GM20000 (cell line): ENCODE data around the gene COBLL1.
A peak's percentile ranks its signal among the peaks of the same experiment; 100 is the strongest.

Source experiments
- DNase-seq: peaks from one replicate; pipeline ENCODE4 v3.0.0; 2012; ENCODE audit warnings: low spot score
- CTCF ChIP-seq: IDR thresholded peaks from 2 replicates; pipeline ENCODE4 v1.5.1; 2012; ENCODE audit warnings: mild to moderate bottlenecking, control low read depth; ENCODE audit errors: extremely low read depth, missing control alignments

Gene COBLL1

DNA sequence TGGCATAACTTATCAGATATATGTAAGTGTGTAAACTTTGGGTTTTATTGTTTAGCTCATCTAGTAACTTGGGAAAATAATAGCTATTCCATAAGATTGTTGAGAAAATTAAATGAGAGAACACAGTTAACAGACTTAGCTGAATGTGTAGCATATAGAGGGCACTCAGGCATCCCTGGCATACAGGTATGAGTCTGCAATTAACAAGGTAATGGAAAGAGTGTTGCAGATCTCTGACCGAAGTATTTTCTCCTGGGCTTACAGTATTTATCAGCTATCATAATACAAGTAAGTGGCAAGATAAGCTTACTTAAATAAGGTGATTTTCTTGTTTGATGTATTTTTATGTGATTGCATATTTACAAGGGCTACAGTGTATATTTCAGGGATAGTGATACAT is 7.9 kb upstream of the COBLL1 start:
- no peak for DNase-seq
- no peak for TF ChIP-seq CTCF

DNA sequence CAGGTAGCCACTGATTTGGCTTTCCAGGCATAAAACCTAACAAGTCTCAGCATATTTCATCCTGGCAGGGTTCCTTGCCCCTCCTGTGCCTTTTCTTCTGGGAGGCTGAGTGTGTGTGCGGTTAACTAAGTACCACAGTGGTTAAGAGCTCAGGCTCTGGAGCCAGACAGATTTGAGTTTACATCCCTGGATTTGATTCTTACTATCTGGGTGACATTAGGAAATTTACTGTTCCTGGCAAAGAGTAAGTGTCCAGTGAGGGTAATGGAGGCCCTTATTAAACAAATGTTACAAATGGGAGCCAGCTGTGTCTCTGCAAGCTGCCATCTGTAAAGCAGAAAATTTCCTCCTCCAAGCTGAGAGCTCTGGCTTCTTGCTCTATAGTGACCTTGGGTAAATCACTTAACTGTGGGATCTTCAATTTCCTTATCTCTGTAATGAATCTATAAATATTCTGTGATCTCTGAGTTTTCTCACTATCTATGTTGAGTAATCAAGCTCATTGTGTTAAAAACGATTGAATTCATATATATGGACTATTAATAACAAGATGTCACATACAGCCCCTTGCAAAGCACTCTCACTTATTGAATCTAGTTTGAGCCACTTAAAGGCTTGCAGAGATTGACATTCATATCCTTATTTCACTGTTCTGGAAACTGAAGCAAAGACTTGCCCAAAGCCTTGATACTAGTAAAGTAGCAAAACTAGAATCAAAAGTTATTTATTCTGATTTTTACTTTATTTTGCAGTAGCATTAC is 6.5 kb upstream of the COBLL1 start:
- TF ChIP-seq CTCF, result no peak
- DNase-seq, result no peak

DNA sequence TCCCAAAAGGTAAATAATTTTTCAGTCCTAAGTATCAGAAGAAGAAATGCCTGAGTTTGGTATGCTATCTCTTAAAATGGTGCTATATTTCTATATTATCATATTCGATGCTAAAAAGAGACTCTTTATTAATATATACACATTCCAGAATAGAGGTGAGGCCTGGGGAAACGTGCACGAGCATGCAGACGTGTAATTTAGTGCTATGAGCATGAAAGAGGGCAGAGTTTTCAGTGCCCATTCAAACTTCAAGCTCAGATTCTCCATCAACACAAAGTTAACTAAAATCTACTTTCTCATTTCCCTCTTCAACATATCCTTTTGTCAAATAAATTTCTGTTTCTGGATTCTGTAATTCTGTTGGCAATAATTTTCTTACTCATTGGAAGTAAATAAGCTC is 5.7 kb upstream of the COBLL1 start:
- no peak for TF ChIP-seq CTCF
- no peak for DNase-seq

DNA sequence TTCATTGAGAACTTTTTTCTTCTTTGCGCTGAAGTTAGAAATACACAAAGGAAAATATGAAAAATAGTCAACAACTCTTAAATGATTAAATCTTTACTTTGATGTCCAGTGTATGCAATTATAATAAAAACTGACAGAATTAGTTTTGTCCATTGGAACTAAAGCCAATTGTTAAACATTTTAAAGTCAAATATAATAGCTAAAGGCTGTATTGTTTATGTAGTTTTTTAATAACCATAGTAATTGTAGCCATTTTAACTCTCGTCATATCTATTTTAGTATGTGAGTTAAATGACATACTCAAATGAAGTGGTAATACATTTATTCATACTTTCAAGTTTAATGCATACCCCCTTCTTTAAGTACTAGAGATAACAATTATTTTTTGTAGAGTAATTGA is 4.7 kb upstream of the COBLL1 start:
- no peak for TF ChIP-seq CTCF
- no peak for DNase-seq

DNA sequence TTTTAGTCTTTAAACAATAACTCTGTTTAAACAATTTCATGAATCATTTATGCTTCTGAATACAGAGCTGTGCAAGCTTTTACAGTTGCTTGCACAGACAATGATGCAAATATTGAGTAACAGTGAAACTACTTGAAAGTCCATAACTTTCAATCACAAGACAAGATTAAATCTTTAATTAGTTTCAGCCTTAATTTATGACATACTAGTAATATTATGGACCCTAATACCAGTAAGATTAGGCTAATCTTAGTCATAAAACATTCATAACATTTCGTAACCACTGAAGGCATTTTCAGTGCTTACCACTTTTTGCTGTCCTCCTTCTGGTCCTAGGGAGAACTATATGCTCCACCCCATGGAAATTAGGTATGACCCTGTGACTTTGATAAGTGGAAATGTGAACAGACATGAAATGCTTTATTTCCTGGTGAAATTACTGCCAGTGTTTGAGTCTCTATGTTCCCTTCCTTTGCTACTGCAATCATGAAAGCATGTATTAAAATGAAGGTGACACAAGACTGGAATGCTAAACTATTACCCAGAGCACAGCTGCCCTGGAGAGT is 1.8 kb upstream of the COBLL1 start:
- no peak for TF ChIP-seq CTCF
- no peak for DNase-seq

- no peak for TF ChIP-seq CTCF
- no peak for DNase-seq
These were observed 972 bp upstream of the COBLL1 start for GRCh38 chr2:164842624-164842966.

DNA sequence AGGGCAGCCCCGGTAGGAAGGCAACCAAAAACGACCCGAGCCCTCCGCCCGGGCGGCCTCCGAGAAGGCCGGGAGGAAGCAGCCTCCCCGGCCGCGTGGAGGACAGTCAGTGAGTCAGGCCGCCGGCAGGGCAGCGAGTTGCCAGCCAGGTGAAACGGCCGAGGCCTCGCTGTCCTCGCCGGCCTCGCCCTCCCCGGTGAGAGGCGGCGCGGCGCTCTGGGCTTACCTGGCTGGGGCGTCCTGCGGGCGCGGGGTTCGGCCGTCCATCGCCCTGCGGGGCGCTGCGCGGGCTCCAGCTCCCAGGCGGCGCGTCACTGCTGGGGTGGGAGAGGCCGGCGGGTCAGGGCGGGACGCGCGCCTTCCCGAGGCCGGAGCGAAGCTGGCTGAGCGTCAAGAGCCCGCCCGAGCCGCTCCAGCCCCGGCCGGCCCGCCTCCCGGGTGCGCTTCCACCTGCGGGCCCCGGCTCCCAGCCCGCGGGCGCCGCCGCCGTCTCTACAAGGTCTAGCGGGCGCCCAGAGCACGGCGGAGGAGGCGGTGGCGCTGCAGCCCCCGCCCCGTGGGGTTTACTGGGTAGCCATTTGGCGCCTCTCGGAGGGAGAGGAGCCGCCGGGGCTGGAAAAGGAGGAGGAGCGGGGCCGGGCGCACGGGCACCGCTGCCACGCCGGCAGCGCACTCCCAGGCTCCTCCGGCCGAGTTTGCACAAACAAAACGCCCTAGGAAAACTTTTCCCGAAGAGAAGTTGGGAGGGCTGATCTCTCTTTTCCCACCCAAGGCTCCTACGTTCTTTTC is 499 bp downstream of the COBLL1 start:
- TF ChIP-seq CTCF, result no peak

More for the DNA sequence above, 499 bp downstream of the COBLL1 start:
- DNase-seq, result peak; percentile 59
